Heart left ventricle (tissue), 16 donors: ENCODE data around the gene UBE2E3. TPM values are rescaled to one million over a fixed set of nuclear protein-coding genes. Genes with fewer than 3 reads are reported as not detected.

Experiments used
- ATAC-seq, 4 donors: fragments of 200-7000 bp; cut with Tn5 transposase; one replicate each; pipeline ENCODE4 v1.9.1; 2020 to 2022; ENCODE audit warnings: moderate library complexity in 4 of 4, mild to moderate bottlenecking in 3 of 4, moderate number of reproducible peaks in 1 of 4
- DNase-seq, 5 donors: peaks; one replicate each; pipeline ENCODE4 v3.0.0-alpha.2; 2020
- H3K27ac ChIP-seq, 12 donors: fragments of 200-600 bp; sonication (generic) in 4 of 12; one replicate each; pipeline versions ENCODE4 v1.5.0 to v1.8.0; 2016 to 2022; ENCODE audit warnings: mild to moderate bottlenecking in 2 of 12
- H3K27me3 ChIP-seq, 9 donors: fragments of 200-600 bp; sonication (generic) in 2 of 9; one replicate each; pipeline versions ENCODE4 v1.5.1 to v1.8.0; 2016 to 2022; ENCODE audit warnings: mild to moderate bottlenecking in 3 of 9
- H3K36me3 ChIP-seq, 9 donors: fragments of 200-600 bp; sonication (generic) in 2 of 9; one replicate each; pipeline versions ENCODE4 v1.5.0 to v1.8.0; 2018 to 2022; ENCODE audit warnings: mild to moderate bottlenecking in 2 of 9
- H3K4me1 ChIP-seq, 12 donors: fragments of 200-600 bp; sonication (generic) in 4 of 12; one replicate each; pipeline versions ENCODE4 v1.5.0 to v1.8.0; 2016 to 2022; ENCODE audit warnings: mild to moderate bottlenecking in 3 of 12
- H3K4me3 ChIP-seq, 12 donors: fragments of 200-600 bp; sonication (generic) in 4 of 12; one replicate each; pipeline versions ENCODE4 v1.5.0 to v1.8.0; 2017 to 2022; ENCODE audit warnings: mild to moderate bottlenecking in 9 of 12, moderate library complexity in 4 of 12
- H3K9me3 ChIP-seq, 12 donors: fragments of 200-600 bp; sonication (generic) in 4 of 12; one replicate each; pipeline versions ENCODE4 v1.5.0 to v1.8.0; 2016 to 2022; ENCODE audit warnings: mild to moderate bottlenecking in 1 of 12
- POLR2A ChIP-seq, 2 donors: fragments of 450-650 bp; IDR thresholded peaks; one replicate each; pipeline ENCODE4 v1.6.1; 2017; ENCODE audit warnings: antibody characterized with exemption in 2 of 2, mild to moderate bottlenecking in 2 of 2, moderate library complexity in 2 of 2
- WGBS, 4 donors: extraction: QIAGEN DNeasy Blood & Tissue Kit in 2 of 4; methylation state at CpG; one replicate each; pipeline versions ENCODE4 v1.1.5 to v1.1.7; 2013 to 2018; 5-methylcytosine and 5-hydroxymethylcytosine counted together
- intact Hi-C, 10 donors: fragments of 100-400 bp; cut with DNase I; formaldehyde crosslinking; loops; one replicate each; pipeline versions ENCODE4 v1.11.1 to v1.14.2; 2022
- polyA plus RNA-seq, 2 donors: library from polyadenylated mRNA; stranded (reverse); fragments of 200-250 nt; gene quantifications; one replicate each; pipeline ENCODE4 v1.2.3, GENCODE V29; 2013
- total RNA-seq, 9 donors: library from RNA; depleted of rRNA in 2 of 9; stranded (reverse); fragments of >200 nt in 2 of 9; fragmentation: NEBNext Ultra II Directional in 3 of 9; extraction: Animal tissue kit (Norgen Biotek cat#: 25700) in 3 of 9; gene quantifications; one replicate each; pipeline versions ENCODE4 v1.1.0 to v1.2.4, GENCODE V29; 2016 to 2023
- TF ChIP-seq, protein P1 (sequence below), 12 donors: fragments of 200-600 bp; sonication (generic) in 4 of 12; IDR thresholded peaks; one replicate each; pipeline versions ENCODE4 v1.5.0 to v1.8.0; 2018 to 2022; ENCODE audit warnings: antibody characterized with exemption in 12 of 12, mild to moderate bottlenecking in 5 of 12
- donor health status: ischemic (EF 13 %, LVEDD 7.1; RV severe dilation, severe dysfunction).
- donor health status: healthy with polysubstance abuse.
- donor health status: DM: no; HTN: yes; CAD: no.
- donor health status: DM: no; HTN: no; CAD: no.
- donor health status: ischemic (EF 25% LVEDD 6.9; RV normal size, moderate dysfunction).
- donor health status: ischemic (EF 25% LVEDD 5.7; RV mildly dilated, moderate dysfunction).
- donor health status: healthy.
- donor health status: DM: yes; HTN: yes; CAD: no.
- donor health status: ischemic (EF 35%, LVEDD 5.7; RV mildly dilated, moderate dysfunction).
- donor health status: nonischemic (EF 11% LVEDD 7.7; RV severe dilation, severe dysfunction).
- donor health status: DM: yes; HTN: yes; CAD: no.
- donor health status: PGD.
- donor health status: ischemic (EF 29% LVEDD 5.4; RV normal size, mild dysfunction).
- donor health status: nonischemic (EF 23%, LVEDD 6.1; RV moderate dilation, normal function).

UBE2E3 gene
- total and polyA plus RNA-seq, 11 donors: 27.0 to 66.5 (median 52.0) TPM

- H3K9me3 ChIP-seq: no peaks in the 10 kb centered on the region
- ATAC-seq (no peak), DNase-seq (no peak)
- intact Hi-C loops: no loop called here
- no peaks in the 10 kb centered on the region for H3K4me1 ChIP-seq
- 0 to 100% (median 44%) methylated on average over 1 of the region's 1 CpG for WGBS, 4 donors
- H3K27ac ChIP-seq: no peak overlapping the region
- no peak for TF ChIP-seq POLR2A (IDR thresholded peaks at IDR 0.05)
- TF ChIP-seq, protein P1, sequence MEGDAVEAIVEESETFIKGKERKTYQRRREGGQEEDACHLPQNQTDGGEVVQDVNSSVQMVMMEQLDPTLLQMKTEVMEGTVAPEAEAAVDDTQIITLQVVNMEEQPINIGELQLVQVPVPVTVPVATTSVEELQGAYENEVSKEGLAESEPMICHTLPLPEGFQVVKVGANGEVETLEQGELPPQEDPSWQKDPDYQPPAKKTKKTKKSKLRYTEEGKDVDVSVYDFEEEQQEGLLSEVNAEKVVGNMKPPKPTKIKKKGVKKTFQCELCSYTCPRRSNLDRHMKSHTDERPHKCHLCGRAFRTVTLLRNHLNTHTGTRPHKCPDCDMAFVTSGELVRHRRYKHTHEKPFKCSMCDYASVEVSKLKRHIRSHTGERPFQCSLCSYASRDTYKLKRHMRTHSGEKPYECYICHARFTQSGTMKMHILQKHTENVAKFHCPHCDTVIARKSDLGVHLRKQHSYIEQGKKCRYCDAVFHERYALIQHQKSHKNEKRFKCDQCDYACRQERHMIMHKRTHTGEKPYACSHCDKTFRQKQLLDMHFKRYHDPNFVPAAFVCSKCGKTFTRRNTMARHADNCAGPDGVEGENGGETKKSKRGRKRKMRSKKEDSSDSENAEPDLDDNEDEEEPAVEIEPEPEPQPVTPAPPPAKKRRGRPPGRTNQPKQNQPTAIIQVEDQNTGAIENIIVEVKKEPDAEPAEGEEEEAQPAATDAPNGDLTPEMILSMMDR (IDR thresholded peaks at IDR 0.05): no peak
- peaks cover 0 to 16% (median 6%) of the 10 kb centered on the region in 9 donors for H3K36me3 ChIP-seq
- no peaks in the 10 kb centered on the region for H3K27me3 ChIP-seq
- H3K4me3 ChIP-seq: no peak overlapping the region
Measured at GRCh38 chr2:181063696-181064095, 83.3 kb downstream of the UBE2E3 start.

DNA sequence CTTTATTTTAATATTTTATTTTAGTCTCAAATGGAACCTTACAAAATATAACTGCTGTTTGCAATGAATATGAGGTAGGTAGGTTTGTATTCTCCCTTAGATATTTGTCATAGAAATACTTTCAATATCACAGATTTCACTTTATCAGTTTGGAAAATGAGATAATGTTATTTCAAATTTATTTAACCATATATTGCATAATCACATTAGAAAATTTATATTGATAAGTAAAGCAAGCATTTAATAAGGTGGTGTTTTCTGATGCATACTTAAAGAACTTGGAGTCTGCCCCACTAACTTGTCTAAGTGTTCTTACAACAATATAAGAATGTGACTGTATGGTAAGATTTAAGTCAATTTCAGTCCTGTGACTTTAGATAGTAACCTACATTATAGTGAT is 85.1 kb downstream of the UBE2E3 start:
- Histone ChIP-seq H3K4me1 (peaks cover 0 to 12% (median 0%) of the 10 kb centered on the region in 12 donors), H3K27me3 (no peaks in the 10 kb centered on the region), H3K4me3 (no peak overlapping the region), H3K27ac (no peak overlapping the region), H3K9me3 (no peaks in the 10 kb centered on the region), H3K36me3 (peaks cover 0 to 16% (median 6%) of the 10 kb centered on the region in 9 donors)
- intact Hi-C loops: no loop called here
- DNase-seq (no peak), ATAC-seq (no peak)
- TF ChIP-seq, protein P1 (IDR thresholded peaks at IDR 0.05): no peak

DNA sequence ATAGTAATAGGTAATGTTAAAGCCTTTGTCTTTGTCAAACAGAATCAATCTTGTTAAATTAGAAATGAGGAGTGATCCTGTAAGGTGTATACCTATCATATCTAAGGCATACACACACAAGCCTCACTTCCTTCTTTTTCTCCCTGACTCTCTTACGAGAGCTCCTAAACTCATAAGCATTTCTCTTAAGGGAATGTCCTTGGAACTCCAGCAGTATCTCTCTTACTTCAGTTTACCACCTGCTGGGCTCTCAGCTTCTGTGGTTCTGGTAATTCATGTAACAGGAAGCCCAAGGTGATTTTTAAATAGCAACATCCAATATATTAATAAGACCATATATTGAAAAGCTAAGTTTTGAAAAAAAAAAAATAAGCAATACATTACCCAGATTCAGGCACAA is 85.9 kb downstream of the UBE2E3 start:
- peaks cover 0 to 12% (median 0%) of the 10 kb centered on the region in 12 donors for H3K4me1 ChIP-seq
- H3K27me3 ChIP-seq: no peaks in the 10 kb centered on the region
- 89 to 97% (median 93%) methylated on average over 1 of the region's 1 CpG for WGBS, 4 donors
- H3K27ac ChIP-seq: no peak overlapping the region
- intact Hi-C loops: no loop called here
- no peak for DNase-seq
- H3K4me3 ChIP-seq: no peak overlapping the region
- ATAC-seq: no peak
- peaks cover 0 to 16% (median 6%) of the 10 kb centered on the region in 9 donors for H3K36me3 ChIP-seq
- H3K9me3 ChIP-seq: no peaks in the 10 kb centered on the region
- TF ChIP-seq, protein P1 (IDR thresholded peaks at IDR 0.05): no peak
- no peak for TF ChIP-seq POLR2A (IDR thresholded peaks at IDR 0.05)

DNA sequence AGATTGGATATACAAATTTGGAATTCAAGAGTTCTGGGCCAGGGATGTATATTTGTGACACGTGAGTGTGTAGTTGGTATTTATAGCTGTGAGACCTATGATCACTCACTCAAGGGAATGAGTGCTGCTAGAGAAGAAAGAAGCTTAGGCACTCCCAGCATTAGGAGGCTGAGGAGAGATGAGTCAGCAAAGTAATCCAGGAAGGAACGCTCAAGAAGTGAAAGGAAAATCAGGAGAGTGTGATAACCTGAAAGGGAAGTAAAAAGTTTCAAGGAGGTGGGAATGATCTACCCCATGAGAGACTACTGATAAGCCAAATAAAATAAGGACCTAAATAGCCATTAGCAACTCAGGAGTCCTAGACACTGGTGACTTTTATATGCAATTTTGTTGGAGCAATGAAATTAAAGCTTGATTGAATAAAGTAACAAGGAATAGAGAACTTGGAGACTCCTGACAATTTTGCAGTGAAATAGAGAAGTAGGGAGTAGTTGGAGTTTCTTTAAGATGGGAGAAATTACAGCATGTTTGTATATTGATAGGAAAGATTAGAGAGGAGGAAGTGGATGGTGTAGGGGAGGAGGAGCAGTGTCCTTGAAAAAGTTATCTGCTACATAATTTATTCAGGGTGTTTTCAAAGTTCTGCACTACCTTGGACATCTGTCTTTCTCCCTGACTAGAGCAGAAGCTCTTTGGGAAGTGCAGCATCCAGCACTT is 89.9 kb downstream of the UBE2E3 start:
- Histone ChIP-seq H3K27ac (no peak overlapping the region), H3K27me3 (no peaks in the 10 kb centered on the region), H3K9me3 (no peaks in the 10 kb centered on the region), H3K4me3 (no peak overlapping the region), H3K36me3 (peaks cover 0 to 3% (median 0%) of the 10 kb centered on the region in 9 donors), H3K4me1 (peaks cover 0 to 26% (median 6%) of the 10 kb centered on the region in 12 donors)
- DNase-seq: no peak
- WGBS, 4 donors: 43 to 48% (median 46%) methylated on average over 2 of the region's 2 CpGs
- ATAC-seq: no peak
- TF ChIP-seq, protein P1 (IDR thresholded peaks at IDR 0.05): no peak
- no peak for TF ChIP-seq POLR2A (IDR thresholded peaks at IDR 0.05)
- intact Hi-C loops: loop anchor here in 6 of 10 donors (10.0 kb wide), 2 partner anchors 395 to 645 kb away; no protein-coding TSS in a partner anchor
